ENCODE measurements around the gene ITPR2. TPM values are rescaled to one million over a fixed set of nuclear protein-coding genes. Genes with fewer than 3 reads are reported as not detected.

The ITPR2 gene
- total RNA-seq, 2 experiments from 2014 or later: 40.3 to 40.5 TPM

DNA sequence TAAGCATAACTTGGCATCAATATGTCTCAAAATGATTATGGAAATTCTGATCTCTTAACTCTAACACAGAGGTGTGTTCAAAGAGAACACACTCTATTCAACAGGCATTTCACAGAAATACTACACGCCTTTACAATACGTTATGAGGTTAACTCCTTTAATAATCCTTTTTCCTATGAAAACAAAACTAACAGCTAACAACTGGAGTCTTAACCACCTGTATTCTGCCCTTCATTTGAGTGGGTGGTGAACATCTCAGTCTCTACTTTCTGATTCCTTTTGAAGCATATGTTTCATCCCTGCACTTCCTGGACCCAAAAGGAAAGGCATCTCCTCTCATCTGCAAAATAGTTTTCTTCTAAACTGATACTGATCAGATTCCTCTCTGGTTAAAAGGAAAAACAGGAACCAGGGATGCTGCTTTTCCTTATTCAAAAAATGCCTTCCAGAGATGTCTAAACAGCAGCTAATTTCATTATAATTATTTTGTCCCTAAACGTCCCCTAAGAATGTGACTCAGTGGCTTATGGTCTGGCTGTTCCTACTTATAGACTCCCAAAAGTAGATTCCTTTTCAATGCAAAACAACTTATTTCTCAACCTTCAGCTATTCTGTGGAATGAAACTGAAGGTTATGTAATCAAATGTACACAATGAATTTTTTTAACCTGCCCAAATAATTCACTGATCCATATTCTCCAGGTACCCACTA is 24.1 kb downstream of the ITPR2 start:
- H3K27me3 Mint-ChIP-seq: no peaks in the 10 kb centered on the region
- H3K27ac Mint-ChIP-seq: no peak overlapping the region
- H3K36me3 Mint-ChIP-seq (ENCODE audit: low read depth): peaks cover 9% of the 10 kb centered on the region
- DNase-seq: no peak
- H3K9me3 Mint-ChIP-seq: no peaks in the 10 kb centered on the region
- CTCF ChIA-PET: interaction anchor here (0.8 kb wide), 1 partner anchor 12 kb away, joined by 3 read pairs; no protein-coding TSS in a partner anchor
- no peak overlapping the region for H3K4me3 Mint-ChIP-seq
- peaks cover 11% of the 10 kb centered on the region for H3K4me1 Mint-ChIP-seq
- POLR2A ChIA-PET: no interaction called here

DNA sequence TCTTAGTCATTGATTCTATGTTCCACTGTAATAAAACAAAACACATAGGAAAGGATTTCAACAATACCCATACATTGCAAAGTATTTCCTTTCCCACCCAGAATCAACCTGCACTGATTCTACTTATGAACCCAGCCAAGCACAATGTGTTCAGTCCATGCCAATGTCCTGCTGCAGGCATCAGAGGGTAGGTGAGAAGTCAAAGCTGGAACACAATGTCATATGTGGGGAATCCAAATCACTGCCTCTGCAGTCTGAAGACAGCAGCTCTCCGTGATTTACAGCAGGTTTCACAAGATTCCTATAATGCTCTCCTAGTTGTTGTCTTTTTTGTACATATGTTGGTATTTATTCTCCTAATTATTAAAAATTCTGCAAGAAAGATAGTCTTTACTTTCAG is 25.7 kb downstream of the ITPR2 start:
- ChIA-PET POLR2A (no interaction called here), CTCF (no interaction called here)
- no peak for DNase-seq
- no peaks in the 10 kb centered on the region for H3K9me3 Mint-ChIP-seq
- H3K27me3 Mint-ChIP-seq: no peaks in the 10 kb centered on the region
- no peak overlapping the region for H3K4me3 Mint-ChIP-seq
- no peak overlapping the region for H3K27ac Mint-ChIP-seq
- H3K36me3 Mint-ChIP-seq (ENCODE audit: low read depth): peaks cover 6% of the 10 kb centered on the region
- H3K4me1 Mint-ChIP-seq: peaks cover 15% of the 10 kb centered on the region

DNA sequence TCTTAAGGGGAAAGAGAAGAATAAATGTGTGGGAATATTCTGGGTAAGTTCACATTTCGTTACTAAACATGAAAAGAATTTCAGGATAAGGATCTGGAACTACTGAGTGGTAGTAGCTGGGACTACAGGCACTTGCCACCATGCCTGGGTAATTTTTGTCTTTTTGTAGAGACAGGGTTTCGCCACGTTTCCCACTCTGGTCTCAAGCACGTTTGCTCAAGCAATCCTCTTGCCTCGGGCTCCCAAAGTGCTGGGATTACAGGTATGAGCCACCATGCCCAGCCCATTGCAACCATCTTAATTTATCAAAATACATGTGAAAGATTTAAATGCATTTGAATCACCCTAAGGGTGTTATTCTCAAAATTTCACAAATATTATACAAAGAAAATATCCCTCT is 26.4 kb downstream of the ITPR2 start:
- Mint-ChIP-seq H3K27me3 (no peaks in the 10 kb centered on the region), H3K4me3 (no peak overlapping the region), H3K27ac (no peak overlapping the region), H3K36me3 (ENCODE audit: low read depth) (peaks cover 6% of the 10 kb centered on the region), H3K4me1 (peaks cover 15% of the 10 kb centered on the region), H3K9me3 (no peaks in the 10 kb centered on the region)
- ChIA-PET POLR2A (no interaction called here), CTCF (interaction anchor here (1.1 kb wide), 1 partner anchor 20 kb away, joined by 3 read pairs; no protein-coding TSS in a partner anchor)
- DNase-seq: no peak

DNA sequence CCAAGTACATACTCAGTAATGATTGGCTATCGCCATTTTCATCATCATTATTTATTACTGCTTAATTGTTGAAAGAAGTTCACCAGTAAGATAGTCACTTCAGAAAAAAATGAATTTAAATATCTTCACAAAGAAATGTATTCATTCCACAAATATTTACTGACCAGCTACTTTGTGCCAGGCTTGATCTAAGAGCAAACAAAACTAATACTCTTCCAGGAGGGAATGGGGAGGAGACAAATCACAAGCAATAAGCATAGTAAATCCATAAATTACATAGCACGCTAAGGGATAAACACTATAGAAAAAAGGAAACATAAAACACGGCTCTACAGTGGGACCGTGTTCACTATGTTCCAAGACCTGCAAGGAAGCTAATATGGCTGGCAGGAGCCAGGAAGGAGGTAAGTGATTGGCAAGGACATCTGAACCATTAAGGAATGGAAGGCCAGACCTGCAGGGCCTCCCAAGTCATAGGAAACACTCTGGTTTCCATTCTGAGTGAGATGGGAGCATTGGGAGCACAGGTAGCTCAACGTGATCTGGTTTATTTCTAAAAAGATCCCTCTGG is 27.5 kb downstream of the ITPR2 start:
- POLR2A ChIA-PET: no interaction called here
- peaks cover 14% of the 10 kb centered on the region for H3K4me1 Mint-ChIP-seq
- no peaks in the 10 kb centered on the region for H3K27me3 Mint-ChIP-seq
- peaks cover 8% of the 10 kb centered on the region for H3K36me3 Mint-ChIP-seq (ENCODE audit: low read depth)
- DNase-seq: no peak
- H3K27ac Mint-ChIP-seq: no peak overlapping the region
- no peaks in the 10 kb centered on the region for H3K9me3 Mint-ChIP-seq
- CTCF ChIA-PET: interaction anchor here (1.1 kb wide), 1 partner anchor 19 kb away, joined by 3 read pairs; no protein-coding TSS in a partner anchor
- no peak overlapping the region for H3K4me3 Mint-ChIP-seq

DNA sequence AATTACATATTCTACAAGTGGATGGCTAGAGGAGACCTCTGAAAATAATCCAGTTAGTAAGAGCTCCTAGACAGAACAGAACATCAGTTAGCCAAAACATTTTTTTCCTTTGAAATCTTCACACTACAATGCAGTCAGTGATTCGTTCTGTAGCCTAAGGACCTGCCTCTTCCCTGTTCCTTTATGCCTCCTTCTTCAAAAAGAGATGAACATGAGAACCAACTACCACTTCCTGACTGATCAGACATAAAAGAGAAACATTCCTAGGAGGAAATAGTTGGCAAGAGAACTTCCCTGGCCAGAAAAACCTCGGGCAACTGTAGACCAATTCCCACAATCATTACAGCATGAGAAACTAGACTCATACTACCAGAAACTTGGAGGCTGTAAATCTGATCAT is 29.4 kb downstream of the ITPR2 start:
- ChIA-PET POLR2A (no interaction called here), CTCF (interaction anchor here (0.7 kb wide), 1 partner anchor 69 kb away, joined by 4 read pairs; no protein-coding TSS in a partner anchor)
- no peaks in the 10 kb centered on the region for H3K27me3 Mint-ChIP-seq
- peaks cover 8% of the 10 kb centered on the region for H3K4me1 Mint-ChIP-seq
- no peaks in the 10 kb centered on the region for H3K9me3 Mint-ChIP-seq
- no peak overlapping the region for H3K4me3 Mint-ChIP-seq
- H3K36me3 Mint-ChIP-seq (ENCODE audit: low read depth): peaks cover 8% of the 10 kb centered on the region
- H3K27ac Mint-ChIP-seq: no peak overlapping the region
- no peak for DNase-seq

DNA sequence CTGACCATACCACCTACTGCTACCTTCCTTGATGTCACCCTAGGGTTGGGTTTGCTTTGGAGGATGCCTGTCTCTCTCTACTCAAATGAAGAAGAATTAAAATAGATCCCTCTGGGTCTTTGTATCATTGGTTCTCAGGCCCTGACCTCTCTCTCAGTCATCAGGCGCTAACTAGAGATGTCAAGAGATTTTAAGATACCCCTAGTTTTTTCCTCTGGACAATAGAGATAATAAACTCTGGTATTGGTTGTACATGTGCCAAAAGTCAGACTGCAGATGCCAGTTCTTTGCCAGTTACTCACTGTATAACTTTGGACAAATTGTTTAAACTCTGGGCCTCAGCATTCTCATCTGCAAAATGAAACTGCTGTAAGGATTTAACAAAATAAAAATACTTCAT is 31.5 kb downstream of the ITPR2 start:
- H3K9me3 Mint-ChIP-seq: no peaks in the 10 kb centered on the region
- H3K4me1 Mint-ChIP-seq: peaks cover 10% of the 10 kb centered on the region
- DNase-seq: no peak
- peaks cover 6% of the 10 kb centered on the region for H3K36me3 Mint-ChIP-seq (ENCODE audit: low read depth)
- CTCF ChIA-PET: interaction anchor here (0.5 kb wide), 1 partner anchor 43 kb away, joined by 3 read pairs; no protein-coding TSS in a partner anchor
- H3K27me3 Mint-ChIP-seq: no peaks in the 10 kb centered on the region
- no peak overlapping the region for H3K4me3 Mint-ChIP-seq
- POLR2A ChIA-PET: no interaction called here
- no peak overlapping the region for H3K27ac Mint-ChIP-seq

DNA sequence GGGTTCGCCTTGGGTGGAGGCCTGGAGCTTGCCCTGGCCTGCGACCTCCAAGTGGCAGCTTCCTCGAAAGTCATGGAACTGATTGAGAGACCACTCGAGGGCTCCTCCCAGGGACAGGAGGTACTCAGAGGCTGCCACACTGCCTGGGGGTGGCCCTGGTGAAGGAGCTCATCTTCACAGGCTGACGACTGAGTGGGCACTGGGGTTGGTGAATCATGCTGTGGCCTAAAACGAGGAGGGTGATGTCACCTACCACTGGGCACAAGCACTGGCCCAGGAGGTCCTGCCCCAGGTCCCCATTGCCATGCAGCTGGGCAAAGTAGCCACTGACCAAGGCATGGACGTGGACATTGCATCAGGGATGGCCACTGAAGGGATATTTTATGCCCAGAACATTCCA is 32.1 kb downstream of the ITPR2 start:
- POLR2A ChIA-PET: no interaction called here
- no peaks in the 10 kb centered on the region for H3K27me3 Mint-ChIP-seq

DNA sequence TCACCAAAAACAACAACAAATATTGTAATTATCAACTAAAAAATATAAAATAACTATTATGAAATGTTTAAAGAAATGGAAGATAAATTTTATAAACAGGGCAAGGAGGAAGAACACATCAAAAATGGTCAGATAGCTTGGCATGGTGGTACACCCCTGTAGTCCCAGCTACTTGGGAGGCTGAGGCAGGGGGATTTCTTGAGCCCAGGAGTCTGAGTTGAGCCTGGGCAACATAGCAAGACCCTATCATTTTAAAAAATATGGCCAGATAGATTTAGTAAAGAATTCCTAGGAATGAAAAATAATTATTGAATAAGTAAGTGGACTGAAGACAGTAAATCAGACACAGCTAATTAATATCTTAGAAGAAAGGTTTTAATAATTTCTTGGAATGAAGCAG is 32.6 kb downstream of the ITPR2 start:
- no peak overlapping the region for H3K27ac Mint-ChIP-seq
- H3K27me3 Mint-ChIP-seq: no peaks in the 10 kb centered on the region
- H3K4me3 Mint-ChIP-seq: no peak overlapping the region
- H3K4me1 Mint-ChIP-seq: peaks cover 10% of the 10 kb centered on the region
- no peak for DNase-seq
- H3K9me3 Mint-ChIP-seq: no peaks in the 10 kb centered on the region
- peaks cover 10% of the 10 kb centered on the region for H3K36me3 Mint-ChIP-seq (ENCODE audit: low read depth)
- ChIA-PET POLR2A (no interaction called here), CTCF (no interaction called here)

More for the DNA sequence above, 32.1 kb downstream of the ITPR2 start:
- Mint-ChIP-seq H3K4me1 (peaks cover 10% of the 10 kb centered on the region), H3K27ac (no peak overlapping the region), H3K9me3 (no peaks in the 10 kb centered on the region), H3K4me3 (no peak overlapping the region), H3K36me3 (ENCODE audit: low read depth) (peaks cover 8% of the 10 kb centered on the region)
- CTCF ChIA-PET: no interaction called here
- DNase-seq: no peak

DNA sequence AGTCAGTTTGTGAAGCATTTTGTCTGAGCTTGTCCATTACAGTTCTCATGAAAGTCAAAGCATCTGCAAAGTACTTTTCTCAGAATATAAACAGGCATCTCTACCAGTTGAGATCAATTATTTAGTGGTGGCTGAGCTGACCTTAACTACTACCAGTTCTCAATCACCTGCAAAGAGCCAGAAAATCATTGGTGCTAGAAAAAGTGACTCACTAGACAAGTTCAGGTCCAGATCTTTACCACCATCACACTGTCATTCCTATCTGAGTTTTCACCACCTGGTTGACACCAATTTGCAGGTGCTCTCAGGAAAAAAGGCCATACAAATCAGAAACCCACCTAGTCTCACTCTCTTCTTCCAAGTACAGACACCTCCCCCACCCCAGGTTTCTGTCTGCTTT is 33.3 kb downstream of the ITPR2 start:
- no peak for DNase-seq
- Mint-ChIP-seq H3K9me3 (peaks cover 2% of the 10 kb centered on the region), H3K4me1 (peaks cover 10% of the 10 kb centered on the region), H3K4me3 (no peak overlapping the region), H3K36me3 (ENCODE audit: low read depth) (peaks cover 10% of the 10 kb centered on the region), H3K27me3 (no peaks in the 10 kb centered on the region), H3K27ac (no peak overlapping the region)
- POLR2A ChIA-PET: no interaction called here
- CTCF ChIA-PET: no interaction called here

DNA sequence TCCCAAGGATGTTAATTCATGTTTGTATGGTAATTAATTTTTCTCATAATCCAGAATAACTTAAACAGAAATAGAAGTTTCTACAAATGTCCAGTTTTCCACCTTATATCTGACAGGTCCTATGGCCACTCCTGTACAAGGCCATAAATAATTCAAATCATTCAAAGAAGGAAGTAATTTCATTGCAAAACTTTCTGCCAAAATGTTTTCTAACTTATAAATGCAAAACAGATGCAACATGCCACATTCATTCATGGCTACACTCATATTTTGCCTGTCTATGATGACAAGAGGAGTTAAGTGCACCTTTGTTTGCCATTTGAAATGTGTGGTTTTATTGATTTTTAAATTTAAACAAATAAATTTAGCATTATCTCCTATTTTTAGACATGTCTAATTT is 34.4 kb downstream of the ITPR2 start:
- no peaks in the 10 kb centered on the region for H3K27me3 Mint-ChIP-seq
- no peak overlapping the region for H3K27ac Mint-ChIP-seq

DNA sequence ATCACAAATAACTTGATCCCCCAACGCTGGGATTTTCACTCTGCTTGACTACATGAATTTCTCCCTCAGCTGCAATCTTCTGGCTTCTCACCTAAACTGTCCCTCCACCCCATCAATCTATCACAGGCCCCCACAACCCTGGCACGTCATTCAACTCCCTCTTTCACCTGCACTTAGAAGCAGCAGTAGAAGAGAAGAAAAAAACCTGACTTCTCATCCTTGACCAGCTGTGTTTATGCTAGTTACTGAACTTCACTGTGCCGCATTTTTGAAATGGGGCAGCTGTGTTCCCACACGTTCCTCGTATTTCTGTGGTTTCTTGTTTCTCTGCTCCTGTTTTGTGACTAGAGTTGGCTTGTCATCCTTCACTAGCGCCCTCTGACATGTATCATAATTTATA is 35.0 kb downstream of the ITPR2 start:
- Mint-ChIP-seq H3K4me3 (no peak overlapping the region), H3K9me3 (peaks cover 2% of the 10 kb centered on the region), H3K4me1 (peaks cover 3% of the 10 kb centered on the region), H3K36me3 (ENCODE audit: low read depth) (peaks cover 13% of the 10 kb centered on the region), H3K27me3 (no peaks in the 10 kb centered on the region), H3K27ac (no peak overlapping the region)
- POLR2A ChIA-PET: no interaction called here
- CTCF ChIA-PET: no interaction called here
- DNase-seq: no peak

More for the DNA sequence above, 34.4 kb downstream of the ITPR2 start:
- ChIA-PET CTCF (no interaction called here), POLR2A (no interaction called here)
- Mint-ChIP-seq H3K9me3 (peaks cover 2% of the 10 kb centered on the region), H3K36me3 (ENCODE audit: low read depth) (peaks cover 13% of the 10 kb centered on the region), H3K4me1 (peaks cover 6% of the 10 kb centered on the region), H3K4me3 (no peak overlapping the region)
- DNase-seq: no peak

DNA sequence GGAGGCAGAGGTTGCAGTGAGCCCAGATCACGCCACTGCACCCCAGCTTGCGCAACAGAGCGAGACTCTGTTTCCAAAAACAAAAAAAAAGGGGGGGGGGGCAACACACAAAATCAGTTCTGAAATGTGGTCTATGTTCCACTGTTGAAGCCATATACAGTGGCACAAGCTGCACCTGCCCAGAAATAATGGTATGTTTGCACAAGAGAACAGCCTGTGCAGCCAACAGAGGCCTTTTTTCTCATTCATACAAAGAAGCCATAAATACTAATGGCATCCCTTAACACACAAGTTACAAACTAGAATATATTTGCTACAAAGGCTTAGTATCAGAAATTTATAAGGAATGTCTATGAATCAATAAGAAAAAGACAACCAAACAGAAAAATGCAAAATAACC is 37.1 kb downstream of the ITPR2 start:
- ChIA-PET CTCF (interaction anchor here (0.6 kb wide), 2 partner anchors 22 to 320 kb away, joined by 4 read pairs; no protein-coding TSS in a partner anchor), POLR2A (no interaction called here)
- H3K27me3 Mint-ChIP-seq: no peaks in the 10 kb centered on the region
- no peak overlapping the region for H3K4me3 Mint-ChIP-seq
- no peak overlapping the region for H3K27ac Mint-ChIP-seq
- H3K36me3 Mint-ChIP-seq (ENCODE audit: low read depth): peaks cover 15% of the 10 kb centered on the region
- H3K9me3 Mint-ChIP-seq: peaks cover 2% of the 10 kb centered on the region
- peaks cover 19% of the 10 kb centered on the region for H3K4me1 Mint-ChIP-seq
- DNase-seq: no peak

DNA sequence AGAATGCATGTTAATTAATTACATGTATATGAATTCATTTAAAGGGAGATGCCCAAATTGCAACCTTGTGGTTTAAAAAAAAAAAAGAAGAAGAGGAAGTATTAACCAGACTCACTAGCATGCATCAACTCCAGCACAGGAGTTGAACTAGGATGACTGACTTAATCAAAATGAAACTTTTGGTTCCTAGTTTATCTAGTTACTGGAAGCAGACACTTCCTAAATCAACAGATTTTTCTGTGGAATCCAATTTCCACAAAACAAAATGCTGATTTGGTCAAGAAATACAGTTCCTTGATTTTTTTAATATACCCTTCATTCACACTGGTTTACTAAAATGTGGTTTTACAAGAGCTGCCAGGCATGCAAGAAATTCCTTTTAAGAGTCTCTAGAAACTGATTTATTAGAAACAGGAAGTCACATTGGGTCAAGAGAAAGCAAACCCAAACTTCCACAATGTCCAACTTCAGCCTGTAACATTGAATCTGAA is 41.6 kb downstream of the ITPR2 start:
- ChIA-PET POLR2A (no interaction called here), CTCF (no interaction called here)
- H3K4me1 Mint-ChIP-seq: peaks cover 24% of the 10 kb centered on the region
- H3K36me3 Mint-ChIP-seq (ENCODE audit: low read depth): peaks cover 27% of the 10 kb centered on the region
- DNase-seq: no peak
- no peak overlapping the region for H3K27ac Mint-ChIP-seq
- no peak overlapping the region for H3K4me3 Mint-ChIP-seq
- no peaks in the 10 kb centered on the region for H3K27me3 Mint-ChIP-seq
- H3K9me3 Mint-ChIP-seq: peaks cover 2% of the 10 kb centered on the region

DNA sequence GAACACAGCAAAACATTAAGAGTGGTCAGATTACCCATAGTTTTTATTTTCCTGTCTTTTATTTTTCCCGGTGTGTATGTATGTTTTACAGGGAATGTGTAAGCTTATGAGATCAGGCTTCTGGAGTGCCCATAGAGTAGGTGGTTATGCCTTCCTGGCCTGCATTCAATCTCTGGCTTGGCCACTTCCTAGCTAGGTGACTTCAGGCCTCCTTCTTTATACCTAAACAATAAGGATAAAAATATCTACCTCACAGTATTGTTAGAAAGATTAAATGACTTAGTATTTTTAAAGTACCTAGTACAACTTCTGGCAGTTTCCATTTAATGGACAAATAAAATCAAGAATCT is 42.4 kb downstream of the ITPR2 start:
- CTCF ChIA-PET: no interaction called here
- H3K36me3 Mint-ChIP-seq (ENCODE audit: low read depth): peaks cover 26% of the 10 kb centered on the region
- POLR2A ChIA-PET: no interaction called here
- DNase-seq: no peak
- peaks cover 2% of the 10 kb centered on the region for H3K9me3 Mint-ChIP-seq
- no peaks in the 10 kb centered on the region for H3K27me3 Mint-ChIP-seq
- no peak overlapping the region for H3K4me3 Mint-ChIP-seq
- H3K4me1 Mint-ChIP-seq: peaks cover 24% of the 10 kb centered on the region
- no peak overlapping the region for H3K27ac Mint-ChIP-seq

All from activated CD4-positive, alpha-beta T cell treated with anti-CD3 and anti-CD28 coated beads, Interleukin-2, amount 10 ng/mL, durations not matched to agents 7 days and 5 days (primary cell).